A549 (cell line): ENCODE data around the gene ADIG. TPM values are rescaled to one million over a fixed set of nuclear protein-coding genes. Genes with fewer than 3 reads are reported as not detected.

ENCODE experiments used
- ATAC-seq, 2 experiments: fragments of 200-7000 bp in 1 of 2; fragments of >200 bp in 1 of 2; cut with Nextera tagmentation in 1 of 2; cut with Tn5 transposase in 1 of 2; 3 replicates each; pipeline versions ENCODE4 v1.8.0 to v1.9.1; 2018 to 2020; ENCODE audit warnings: mild to moderate bottlenecking in 1 of 2, moderate library complexity in 1 of 2
- CTCF ChIA-PET: fragments of 300-600 bp; sonication (Branson Sonifier 250); formaldehyde crosslinking; extraction: SDS; loops from one replicate; lab custom pipeline; 2021; ENCODE audit warnings: antibody characterized with exemption, inconsistent platforms; lab: Yijun Ruan, JAX
- POLR2A ChIA-PET: fragments of 350-600 bp; formaldehyde crosslinking; extraction: SDS; loops from one replicate; lab custom pipeline; 2021; ENCODE audit warnings: antibody characterized with exemption, inconsistent platforms; lab: Yijun Ruan, JAX
- DNase-seq, 2 experiments: peaks; one replicate each; pipeline versions ENCODE4 v3.0.0 to v3.0.0-alpha.2; 2011 to 2016; ENCODE audit warnings: low read depth in 1 of 2, low spot score in 1 of 2
- FAIRE-seq: peaks from 2 replicates; lab custom pipeline; 2011; peaks lifted over from hg19 to GRCh38; lab: Jason Lieb, UNC
- H3K27ac ChIP-seq, 2 experiments: fragments of >200 bp; sonication (Bioruptor Twin); formaldehyde crosslinking; 3 replicates each; pipeline ENCODE4 v1.5.1; 2016 to 2017
- H3K4me1 ChIP-seq: fragments of >200 bp; sonication (Bioruptor Twin); formaldehyde crosslinking; 3 replicates; pipeline ENCODE4 v1.6.1; 2016
- H3K4me2 ChIP-seq: fragments of >200 bp; sonication (Bioruptor Twin); formaldehyde crosslinking; 3 replicates; pipeline ENCODE4 v1.6.1; 2016
- H3K4me3 ChIP-seq: fragments of >200 bp; sonication (Bioruptor Twin); formaldehyde crosslinking; 3 replicates; pipeline ENCODE4 v1.5.1; 2016
- H3K9me3 ChIP-seq: fragments of >200 bp; sonication (Bioruptor Twin); formaldehyde crosslinking; 3 replicates; pipeline ENCODE4 v1.6.1; 2016
- CEBPB ChIP-seq, 2 experiments: fragments of >200 bp in 1 of 2; sonication (Bioruptor Twin) in 1 of 2; formaldehyde crosslinking in 1 of 2; IDR thresholded peaks; 2 replicates each; pipeline ENCODE4 v1.6.1; 2012 to 2016
- CHD2 ChIP-seq: fragments of 150-350 bp; IDR thresholded peaks from 2 replicates; pipeline ENCODE4 v1.6.1; 2014; ENCODE audit warnings: low read length; ENCODE audit not compliant: partially characterized antibody
- CHD4 ChIP-seq: fragments of 200-600 bp; sonication (generic); IDR thresholded peaks from 2 replicates; pipeline ENCODE4 v1.6.1; 2016; ENCODE audit warnings: antibody characterized with exemption, mild to moderate bottlenecking, borderline replicate concordance
- EHMT2 ChIP-seq: fragments of 200-600 bp; sonication (generic); IDR thresholded peaks from 2 replicates; pipeline ENCODE4 v1.6.1; 2016; ENCODE audit warnings: antibody characterized with exemption, low read depth, mild to moderate bottlenecking, moderate library complexity
- FOSL2 ChIP-seq, 2 experiments: fragments of 450-650 bp in 1 of 2; fragments of >200 bp in 1 of 2; sonication (Bioruptor Twin) in 1 of 2; formaldehyde crosslinking; IDR thresholded peaks; 2 replicates each; pipeline versions ENCODE4 v1.5.0 to v1.6.1; 2016 to 2020; ENCODE audit warnings: mild to moderate bottlenecking in 1 of 2, moderate library complexity in 1 of 2
- HEYL ChIP-seq: fragments of 250-450 bp; sonication (Bioruptor Pico); IDR thresholded peaks from 2 replicates; pipeline ENCODE4 v1.8.0; 2021; ENCODE audit warnings: mild to moderate bottlenecking, moderate library complexity
- NPAS2 ChIP-seq: fragments of 250-450 bp; sonication (Bioruptor Pico); IDR thresholded peaks from 2 replicates; pipeline ENCODE4 v1.8.0; 2022; ENCODE audit warnings: mild to moderate bottlenecking, moderate library complexity, borderline replicate concordance
- NR3C1 ChIP-seq: fragments of >200 bp; sonication (Bioruptor Twin); formaldehyde crosslinking; IDR thresholded peaks from 3 replicates; pipeline ENCODE4 v1.6.1; 2017
- POLR2A ChIP-seq: IDR thresholded peaks from 2 replicates; pipeline ENCODE4 v1.6.1; 2012; ENCODE audit warnings: mild to moderate bottlenecking, low read length
- POLR2AphosphoS2 ChIP-seq: conservative IDR thresholded peaks from 2 replicates; pipeline ENCODE4 v1.6.1; 2012; ENCODE audit warnings: low read length, improper control_type of control experiment, inconsistent platforms
- RCOR1 ChIP-seq: fragments of 150-350 bp; IDR thresholded peaks from 2 replicates; pipeline ENCODE4 v1.6.1; 2014; ENCODE audit warnings: antibody characterized with exemption, low read length, low read depth
- ZNF302 ChIP-seq: fragments of 250-450 bp; sonication (Bioruptor Pico); IDR thresholded peaks from 2 replicates; pipeline ENCODE4 v1.9.0; 2021; ENCODE audit warnings: inconsistent platforms, mild to moderate bottlenecking, moderate library complexity
- WGBS: methylation state at CpG from one replicate; pipeline ENCODE4 v1.1.6; 2017; ENCODE audit errors: missing lambda C conversion rate; 5-methylcytosine and 5-hydroxymethylcytosine counted together
- polyA plus RNA-seq, 4 experiments: library from polyadenylated mRNA; depleted of rRNA in 3 of 4; stranded (reverse); fragments of >200 nt; fragmentation: RNase III in 1 of 4; extraction: RNeasy Plus Mini Kit Qiagen cat#74134 plus additional on column Dnase treatment in 1 of 4; gene quantifications; 2 replicates in 3 of 4; 3 replicates in 1 of 4; pipeline ENCODE4 v1.2.3, GENCODE V29; 2011 to 2017
- TF ChIP-seq, protein P1 (sequence below): IDR thresholded peaks from 2 replicates; pipeline ENCODE4 v1.6.1; 2012; ENCODE audit warnings: low read depth, borderline replicate concordance
- TF ChIP-seq, protein P2 (sequence below): fragments of 250-450 bp; sonication (Bioruptor Pico); IDR thresholded peaks from 2 replicates; pipeline ENCODE4 v1.5.0; 2020; ENCODE audit warnings: low read depth, mild to moderate bottlenecking, moderate library complexity
- TF ChIP-seq, protein P3 (sequence below): fragments of >200 bp; sonication (Bioruptor Twin); formaldehyde crosslinking; IDR thresholded peaks from 2 replicates; pipeline ENCODE4 v1.6.1; 2016
- TF ChIP-seq, protein P4 (sequence below): IDR thresholded peaks from 2 replicates; pipeline ENCODE4 v1.6.1; 2012
- TF ChIP-seq, protein P5 (sequence below): IDR thresholded peaks from 2 replicates; pipeline ENCODE4 v1.6.1; 2012
- TF ChIP-seq, protein P6 (sequence below): fragments of 150-350 bp; IDR thresholded peaks from 2 replicates; pipeline ENCODE4 v1.6.1; 2014; ENCODE audit warnings: low read depth, mild to moderate bottlenecking, low read length

ADIG gene
- polyA plus RNA-seq, 2 of the 4 experiments (the other 2 are of a cell fraction) = not detected

DNA sequence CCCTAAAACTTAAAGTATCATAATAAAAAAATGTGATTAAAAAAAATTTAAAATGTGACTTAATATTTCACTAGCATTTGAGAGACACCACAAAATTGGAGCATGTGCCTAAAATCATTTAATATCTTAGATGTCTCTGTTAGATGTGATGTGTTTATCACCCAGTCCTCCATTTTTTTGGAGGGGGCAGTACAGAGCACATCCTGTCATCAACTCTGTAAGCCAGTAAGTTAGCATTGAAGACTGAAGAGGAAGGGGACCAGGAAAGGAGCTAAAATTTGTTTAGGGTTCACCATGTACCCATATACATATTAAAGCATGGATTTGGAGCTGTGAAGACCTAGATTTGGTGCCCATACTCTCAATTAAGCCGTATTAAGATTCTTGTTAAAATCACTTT lies 30.7 kb upstream of the ADIG start (continued):
- TF ChIP-seq HEYL (CRISPR knock-in tag) (no peak), CHD4 (no peak), RCOR1 (no peak), EHMT2 (no peak)
- TF ChIP-seq, protein P1, sequence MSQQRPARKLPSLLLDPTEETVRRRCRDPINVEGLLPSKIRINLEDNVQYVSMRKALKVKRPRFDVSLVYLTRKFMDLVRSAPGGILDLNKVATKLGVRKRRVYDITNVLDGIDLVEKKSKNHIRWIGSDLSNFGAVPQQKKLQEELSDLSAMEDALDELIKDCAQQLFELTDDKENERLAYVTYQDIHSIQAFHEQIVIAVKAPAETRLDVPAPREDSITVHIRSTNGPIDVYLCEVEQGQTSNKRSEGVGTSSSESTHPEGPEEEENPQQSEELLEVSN = no peak
- TF ChIP-seq, protein P2, sequence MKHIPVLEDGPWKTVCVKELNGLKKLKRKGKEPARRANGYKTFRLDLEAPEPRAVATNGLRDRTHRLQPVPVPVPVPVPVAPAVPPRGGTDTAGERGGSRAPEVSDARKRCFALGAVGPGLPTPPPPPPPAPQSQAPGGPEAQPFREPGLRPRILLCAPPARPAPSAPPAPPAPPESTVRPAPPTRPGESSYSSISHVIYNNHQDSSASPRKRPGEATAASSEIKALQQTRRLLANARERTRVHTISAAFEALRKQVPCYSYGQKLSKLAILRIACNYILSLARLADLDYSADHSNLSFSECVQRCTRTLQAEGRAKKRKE (CRISPR knock-in tag) = no peak
- TF ChIP-seq, protein P3, sequence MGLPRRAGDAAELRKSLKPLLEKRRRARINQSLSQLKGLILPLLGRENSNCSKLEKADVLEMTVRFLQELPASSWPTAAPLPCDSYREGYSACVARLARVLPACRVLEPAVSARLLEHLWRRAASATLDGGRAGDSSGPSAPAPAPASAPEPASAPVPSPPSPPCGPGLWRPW = no peak

DNA sequence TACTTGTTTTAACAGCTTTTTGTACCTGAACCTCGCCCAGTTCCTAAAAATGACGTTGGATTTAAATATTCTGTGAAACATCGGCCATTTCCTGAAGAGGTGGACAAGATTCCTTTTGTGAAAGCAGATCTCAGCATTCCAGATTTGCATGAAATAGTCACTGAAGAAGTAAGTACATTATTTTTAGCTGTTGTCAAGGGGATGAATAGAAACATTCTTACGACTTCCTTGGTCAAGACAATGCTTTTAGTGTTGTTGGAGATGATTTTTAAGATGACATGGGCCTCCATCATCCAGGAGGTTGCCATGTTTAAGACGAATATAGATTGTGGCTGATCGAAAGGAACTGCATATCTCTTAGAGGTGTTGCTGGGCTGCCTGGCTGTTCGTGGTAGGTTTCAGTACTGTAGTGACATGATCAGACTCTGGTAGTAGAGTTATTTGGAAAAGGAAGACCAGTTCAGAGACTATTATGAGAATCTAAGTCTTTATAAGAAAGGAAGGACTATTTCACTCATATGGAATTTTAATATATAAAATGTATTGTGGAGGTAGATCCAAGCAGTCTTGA lies 29.9 kb upstream of the ADIG start:
- TF ChIP-seq POLR2A (no peak), ZNF302 (CRISPR knock-in tag) (no peak), CHD2 (no peak), HEYL (CRISPR knock-in tag) (no peak), FOSL2 (IDR thresholded peaks at IDR 0.05) (no peak), FOSL2 (CRISPR knock-in tag; IDR thresholded peaks at IDR 0.05) (no peak)
- TF ChIP-seq, protein P4, sequence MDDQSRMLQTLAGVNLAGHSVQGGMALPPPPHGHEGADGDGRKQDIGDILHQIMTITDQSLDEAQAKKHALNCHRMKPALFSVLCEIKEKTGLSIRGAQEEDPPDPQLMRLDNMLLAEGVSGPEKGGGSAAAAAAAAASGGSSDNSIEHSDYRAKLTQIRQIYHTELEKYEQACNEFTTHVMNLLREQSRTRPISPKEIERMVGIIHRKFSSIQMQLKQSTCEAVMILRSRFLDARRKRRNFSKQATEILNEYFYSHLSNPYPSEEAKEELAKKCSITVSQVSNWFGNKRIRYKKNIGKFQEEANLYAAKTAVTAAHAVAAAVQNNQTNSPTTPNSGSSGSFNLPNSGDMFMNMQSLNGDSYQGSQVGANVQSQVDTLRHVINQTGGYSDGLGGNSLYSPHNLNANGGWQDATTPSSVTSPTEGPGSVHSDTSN = no peak
- TF ChIP-seq, protein P5, sequence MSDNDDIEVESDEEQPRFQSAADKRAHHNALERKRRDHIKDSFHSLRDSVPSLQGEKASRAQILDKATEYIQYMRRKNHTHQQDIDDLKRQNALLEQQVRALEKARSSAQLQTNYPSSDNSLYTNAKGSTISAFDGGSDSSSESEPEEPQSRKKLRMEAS = no peak
- H3K27ac ChIP-seq = no peak overlapping the region
- WGBS = 91% methylated on average over 7 of the region's 7 CpGs
- CTCF ChIA-PET = interaction anchor here (0.6 to 1.0 kb wide), 2 partner anchors 16 to 99 kb away, joined by 3 to 4 read pairs; no protein-coding TSS in a partner anchor
- DNase-seq (no peak), FAIRE-seq (no peak), ATAC-seq (no peak)
- H3K9me3 ChIP-seq = no peaks in the 10 kb centered on the region
- POLR2A ChIA-PET = no interaction called here
- H3K4me1 ChIP-seq = no peaks in the 10 kb centered on the region
- no peak overlapping the region for H3K4me2 ChIP-seq
- H3K4me3 ChIP-seq = no peak overlapping the region

DNA sequence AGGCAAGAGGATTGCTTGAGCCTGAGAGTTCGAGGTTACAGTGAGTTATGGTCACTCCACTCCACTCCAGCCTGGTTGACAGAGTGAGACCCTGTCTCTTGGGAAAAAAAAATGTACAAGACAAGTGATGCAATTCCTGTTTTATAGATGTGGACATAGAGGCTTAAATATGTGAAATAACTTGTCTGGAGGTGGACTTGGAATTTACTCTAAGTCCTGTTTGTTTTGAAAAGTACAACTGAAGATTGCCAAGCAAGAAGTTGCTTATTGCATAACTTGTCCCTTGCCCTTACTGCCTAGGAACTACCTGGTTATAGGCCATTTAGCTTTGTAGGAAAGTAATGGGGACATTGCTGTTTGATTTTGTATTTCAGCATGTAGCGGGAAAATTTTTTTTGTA lies 26.0 kb upstream of the ADIG start:
- no peak overlapping the region for H3K4me3 ChIP-seq
- no peak for TF ChIP-seq NPAS2 (CRISPR knock-in tag)
- TF ChIP-seq, protein P1 = no peak
- no peak for TF ChIP-seq RCOR1
- TF ChIP-seq NR3C1 = no peak
- TF ChIP-seq POLR2AphosphoS2 = no peak
- TF ChIP-seq EHMT2 = no peak
- TF ChIP-seq CEBPB (IDR thresholded peaks at IDR 0.05) = 0 out of 4 replicates have a peak, but pooled peaks of 1 of the 2 experiments have one; percentile 17
- TF ChIP-seq, protein P6, sequence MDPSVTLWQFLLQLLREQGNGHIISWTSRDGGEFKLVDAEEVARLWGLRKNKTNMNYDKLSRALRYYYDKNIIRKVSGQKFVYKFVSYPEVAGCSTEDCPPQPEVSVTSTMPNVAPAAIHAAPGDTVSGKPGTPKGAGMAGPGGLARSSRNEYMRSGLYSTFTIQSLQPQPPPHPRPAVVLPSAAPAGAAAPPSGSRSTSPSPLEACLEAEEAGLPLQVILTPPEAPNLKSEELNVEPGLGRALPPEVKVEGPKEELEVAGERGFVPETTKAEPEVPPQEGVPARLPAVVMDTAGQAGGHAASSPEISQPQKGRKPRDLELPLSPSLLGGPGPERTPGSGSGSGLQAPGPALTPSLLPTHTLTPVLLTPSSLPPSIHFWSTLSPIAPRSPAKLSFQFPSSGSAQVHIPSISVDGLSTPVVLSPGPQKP = no peak
- WGBS = 94% methylated on average over 2 of the region's 2 CpGs
- H3K27ac ChIP-seq = no peak overlapping the region; a peak in 1 of 6 replicates
- DNase-seq (no peak), FAIRE-seq (peak; percentile 65), ATAC-seq (no peak)
- no peaks in the 10 kb centered on the region for H3K9me3 ChIP-seq
- no peak overlapping the region for H3K4me2 ChIP-seq
- H3K4me1 ChIP-seq = no peaks in the 10 kb centered on the region
- ChIA-PET POLR2A (no interaction called here), CTCF (interaction anchor here (1.1 kb wide), 1 partner anchor 12 kb away, joined by 3 read pairs; no protein-coding TSS in a partner anchor)
